ENCODE data around the gene NTSR1.

- no peak for TF ChIP-seq CTCF (IDR thresholded peaks at IDR 0.05)
- no peak for TF ChIP-seq POLR2AphosphoS5 (IDR thresholded peaks at IDR 0.05; ENCODE audit: low read depth, low read length)
Observed at GRCh38 chr20:62773845-62774714, 65.4 kb downstream of the NTSR1 start.

All from Panc1 (cell line).